HEK293 (cell line): ENCODE results near the gene CDX1.

Experiments
- CTCF ChIP-seq: fragments of 450-650 bp; formaldehyde crosslinking; IDR thresholded peaks from 2 replicates; pipeline ENCODE4 v1.5.1; 2016; ENCODE audit warnings: missing biosample characterization, missing genetic modification characterization
- SALL2 ChIP-seq: fragments of 450-650 bp; formaldehyde crosslinking; IDR thresholded peaks from 2 replicates; pipeline ENCODE4 v1.5.0; 2017; ENCODE audit warnings: missing biosample characterization, mild to moderate bottlenecking, missing genetic modification characterization, borderline replicate concordance
- SP3 ChIP-seq: fragments of 450-650 bp; formaldehyde crosslinking; IDR thresholded peaks from 2 replicates; pipeline ENCODE4 v1.5.1; 2016; ENCODE audit warnings: missing biosample characterization, missing genetic modification characterization
- ZFP41 ChIP-seq: fragments of 450-650 bp; formaldehyde crosslinking; IDR thresholded peaks from 2 replicates; pipeline ENCODE4 v1.5.1; 2016; ENCODE audit warnings: missing biosample characterization, missing genetic modification characterization, borderline replicate concordance
- ZNF140 ChIP-seq: fragments of 450-650 bp; formaldehyde crosslinking; IDR thresholded peaks from 2 replicates; pipeline ENCODE4 v1.5.1; 2016; ENCODE audit warnings: missing biosample characterization, missing genetic modification characterization
- ZNF274 ChIP-seq, 2 experiments: fragments of 200-500 bp in 1 of 2; fragments of 450-650 bp in 1 of 2; sonication (Bioruptor generic) in 1 of 2; formaldehyde crosslinking in 1 of 2; IDR thresholded peaks; 2 replicates each; pipeline versions ENCODE4 v1.5.1 to v1.6.1; 2014 to 2016; ENCODE audit warnings: borderline replicate concordance in 1 of 2, inconsistent platforms in 1 of 2, low read length in 1 of 2, missing biosample characterization in 1 of 2, missing genetic modification characterization in 1 of 2
- ZNF521 ChIP-seq: fragments of 450-650 bp; formaldehyde crosslinking; IDR thresholded peaks from 2 replicates; pipeline ENCODE4 v1.5.1; 2017; ENCODE audit warnings: missing biosample characterization, mild to moderate bottlenecking, missing genetic modification characterization
- ZNF561 ChIP-seq: fragments of 450-650 bp; IDR thresholded peaks from 2 replicates; pipeline ENCODE4 v1.5.1; 2018; ENCODE audit warnings: missing biosample characterization, missing genetic modification characterization, borderline replicate concordance
- ZNF624 ChIP-seq: fragments of 450-650 bp; formaldehyde crosslinking; IDR thresholded peaks from 2 replicates; pipeline ENCODE4 v1.5.1; 2017; ENCODE audit warnings: missing biosample characterization, missing genetic modification characterization

- TF ChIP-seq ZNF624 (tag by site-specific recombination) (no peak), SP3 (tag by site-specific recombination) (no peak), ZNF140 (tag by site-specific recombination) (no peak), ZNF521 (tag by site-specific recombination) (no peak), ZNF274 (IDR thresholded peaks at IDR 0.05; ENCODE audit: low read length) (no peak), ZNF274 (tag by site-specific recombination; IDR thresholded peaks at IDR 0.05; ENCODE audit: borderline replicate concordance) (no peak), ZFP41 (tag by site-specific recombination) (no peak), CTCF (tag by site-specific recombination) (no peak), ZNF561 (no peak), SALL2 (tag by site-specific recombination) (no peak)
These were observed 23.6 kb upstream of the CDX1 start for GRCh38 chr5:150142959-150143349.
